ENCODE measurements around the gene PLA2G4B. TPM values are rescaled to one million over a fixed set of nuclear protein-coding genes. Genes with fewer than 3 reads are reported as not detected.

Gene PLA2G4B
- total RNA-seq, 6 experiments from 2014 or later = 0.31 to 7.3 (median 4.7) TPM

DNA sequence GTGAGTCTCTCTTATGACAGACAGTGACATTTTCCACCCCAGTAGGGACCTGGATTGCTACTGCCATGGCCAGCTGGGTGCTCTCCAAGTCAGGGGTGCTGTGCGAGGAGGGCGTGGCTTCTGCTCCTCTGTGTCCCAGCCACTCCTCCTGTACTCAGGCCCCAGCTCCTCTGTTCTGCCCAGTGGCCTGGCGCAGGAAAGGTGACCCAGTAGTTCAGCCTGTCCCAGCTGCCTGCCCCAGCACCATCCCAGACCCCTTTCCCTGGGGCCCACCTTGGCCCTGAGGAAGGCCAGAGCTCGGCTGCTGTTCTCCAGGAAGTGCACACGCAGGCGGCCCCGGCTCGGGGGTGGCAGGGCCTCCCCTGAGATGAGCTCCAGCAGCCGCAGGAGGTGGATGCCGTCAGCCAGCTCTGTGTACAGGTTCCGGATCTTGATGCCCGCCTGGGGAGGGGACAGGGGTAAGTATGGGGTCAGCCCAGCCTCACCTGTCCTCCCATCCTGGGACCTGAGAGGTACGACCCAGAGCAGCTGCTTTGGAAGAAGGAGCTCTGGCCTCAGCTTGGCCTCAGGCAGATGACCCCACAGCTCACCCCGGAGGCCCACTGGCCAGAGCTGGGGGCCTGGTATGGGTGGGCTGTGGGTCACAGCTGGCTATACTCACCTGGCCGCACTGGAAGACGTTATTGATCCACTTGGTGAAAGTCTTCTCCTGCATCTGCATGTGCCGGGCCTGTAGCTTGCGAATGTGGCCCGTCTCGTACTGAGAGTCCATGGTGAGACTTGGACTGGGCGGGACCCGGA is 54.2 kb downstream of the PLA2G4B start:
- Histone ChIP-seq H3K27me3 (no peaks in the 10 kb centered on the region), H3K27ac (peak overlapping the region in 2 of 3 donors; percentile 40), H3K4me1 (peaks cover 0 to 23% (median 2%) of the 10 kb centered on the region in 4 donors), H3K4me3 (no peak overlapping the region), H3K36me3 (no peaks in the 10 kb centered on the region), H3K9me3 (no peaks in the 10 kb centered on the region)
- peak; percentile 88 to 96 (median 95) for DNase-seq
- ATAC-seq = peak; percentile 91 to 96 (median 94)
- intact Hi-C loops (cut with DNase I) = no loop called here
- no CpG with 5 or more reads among the region's 22 CpGs for WGBS (ENCODE audit: insufficient coverage, low coverage, low lambda C conversion rate, missing lambda C conversion rate)
- TF ChIP-seq POLR2A (IDR thresholded peaks at IDR 0.05) = no peak
- TF ChIP-seq, protein P1, sequence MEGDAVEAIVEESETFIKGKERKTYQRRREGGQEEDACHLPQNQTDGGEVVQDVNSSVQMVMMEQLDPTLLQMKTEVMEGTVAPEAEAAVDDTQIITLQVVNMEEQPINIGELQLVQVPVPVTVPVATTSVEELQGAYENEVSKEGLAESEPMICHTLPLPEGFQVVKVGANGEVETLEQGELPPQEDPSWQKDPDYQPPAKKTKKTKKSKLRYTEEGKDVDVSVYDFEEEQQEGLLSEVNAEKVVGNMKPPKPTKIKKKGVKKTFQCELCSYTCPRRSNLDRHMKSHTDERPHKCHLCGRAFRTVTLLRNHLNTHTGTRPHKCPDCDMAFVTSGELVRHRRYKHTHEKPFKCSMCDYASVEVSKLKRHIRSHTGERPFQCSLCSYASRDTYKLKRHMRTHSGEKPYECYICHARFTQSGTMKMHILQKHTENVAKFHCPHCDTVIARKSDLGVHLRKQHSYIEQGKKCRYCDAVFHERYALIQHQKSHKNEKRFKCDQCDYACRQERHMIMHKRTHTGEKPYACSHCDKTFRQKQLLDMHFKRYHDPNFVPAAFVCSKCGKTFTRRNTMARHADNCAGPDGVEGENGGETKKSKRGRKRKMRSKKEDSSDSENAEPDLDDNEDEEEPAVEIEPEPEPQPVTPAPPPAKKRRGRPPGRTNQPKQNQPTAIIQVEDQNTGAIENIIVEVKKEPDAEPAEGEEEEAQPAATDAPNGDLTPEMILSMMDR (IDR thresholded peaks at IDR 0.05) = no peak

DNA sequence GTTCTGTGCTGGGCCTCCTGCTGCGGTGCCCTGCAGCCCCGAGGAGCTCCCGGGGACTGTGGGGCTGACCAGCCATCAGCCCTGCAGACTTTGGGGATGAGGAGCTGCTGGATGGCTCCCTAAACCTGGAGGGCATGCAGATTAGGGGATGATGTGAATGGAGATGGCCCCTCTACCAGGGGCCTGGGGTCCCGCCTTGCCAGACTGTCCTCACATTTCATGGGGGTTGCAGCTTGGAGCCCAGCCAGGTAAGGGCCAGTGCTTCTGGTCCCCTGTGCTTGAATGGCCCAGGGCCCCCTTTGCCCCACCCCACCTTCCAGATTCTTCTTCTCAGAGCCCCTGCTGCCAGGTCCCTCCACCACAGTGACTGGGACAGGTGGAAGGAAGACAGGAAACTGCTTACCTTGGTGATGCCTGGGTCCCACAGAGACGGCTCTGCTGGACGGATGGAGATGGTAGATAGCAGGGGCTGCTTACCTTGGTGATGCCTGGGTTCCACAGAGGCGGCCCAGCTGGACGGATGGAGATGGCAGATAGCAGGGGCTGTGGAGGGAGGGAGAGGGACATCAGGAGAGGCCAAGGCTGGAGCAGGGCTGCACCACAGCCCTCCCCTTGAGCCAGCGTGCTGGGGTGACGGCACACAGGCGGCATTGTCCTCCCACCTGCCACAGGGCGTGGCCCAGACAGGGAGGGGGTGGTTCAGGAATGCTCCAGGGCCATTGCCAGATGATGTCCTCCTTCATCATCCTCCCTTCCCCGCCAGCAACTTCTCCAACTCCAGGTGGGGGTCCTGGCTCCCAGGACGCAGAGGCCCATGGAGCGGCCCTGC is 55.0 kb downstream of the PLA2G4B start, which contains the start of gene SPTBN5:
SPTBN5 (minus strand) TSS at position 632 of the 829 bp plus-strand sequence; CDS start at position 76, 556 bp downstream.
- 70% methylated on average over 2 of the region's 15 CpGs for WGBS (ENCODE audit: insufficient coverage, low coverage, low lambda C conversion rate, missing lambda C conversion rate)
- DNase-seq (peak in 1 of 3 donors; percentile 53), ATAC-seq (no peak)
- TF ChIP-seq, protein P1 (IDR thresholded peaks at IDR 0.05) = no peak
- no peak for TF ChIP-seq POLR2A (IDR thresholded peaks at IDR 0.05)
- intact Hi-C loops (cut with DNase I) = no loop called here
- no peak within 1 kb of the TSS for H3K4me3 ChIP-seq
- H3K27ac ChIP-seq = peak within 1 kb of the TSS in 2 of 3 donors; percentile 40
- peaks cover 0 to 23% (median 2%) of the 10 kb centered on the region in 4 donors for H3K4me1 ChIP-seq
- no peaks in the 10 kb centered on the region for H3K9me3 ChIP-seq
- no peaks in the 10 kb centered on the region for H3K36me3 ChIP-seq
- no peaks in the 10 kb centered on the region for H3K27me3 ChIP-seq

- ATAC-seq = no peak
- intact Hi-C loops (cut with DNase I) = no loop called here
- TF ChIP-seq, protein P1 (IDR thresholded peaks at IDR 0.05) = no peak
- TF ChIP-seq POLR2A (IDR thresholded peaks at IDR 0.05) = no peak
- H3K4me3 ChIP-seq = no peak overlapping the region
- H3K36me3 ChIP-seq = no peaks in the 10 kb centered on the region
- peaks cover 0 to 23% (median 2%) of the 10 kb centered on the region in 4 donors for H3K4me1 ChIP-seq
- H3K9me3 ChIP-seq = no peaks in the 10 kb centered on the region
- H3K27me3 ChIP-seq = no peaks in the 10 kb centered on the region
- no peak overlapping the region for H3K27ac ChIP-seq
- DNase-seq = no peak
- 60% methylated on average over 1 of the region's 17 CpGs for WGBS (ENCODE audit: insufficient coverage, low coverage, low lambda C conversion rate, missing lambda C conversion rate)
These were observed 55.7 kb downstream of the PLA2G4B start for GRCh38 chr15:41894251-41894790.

DNA sequence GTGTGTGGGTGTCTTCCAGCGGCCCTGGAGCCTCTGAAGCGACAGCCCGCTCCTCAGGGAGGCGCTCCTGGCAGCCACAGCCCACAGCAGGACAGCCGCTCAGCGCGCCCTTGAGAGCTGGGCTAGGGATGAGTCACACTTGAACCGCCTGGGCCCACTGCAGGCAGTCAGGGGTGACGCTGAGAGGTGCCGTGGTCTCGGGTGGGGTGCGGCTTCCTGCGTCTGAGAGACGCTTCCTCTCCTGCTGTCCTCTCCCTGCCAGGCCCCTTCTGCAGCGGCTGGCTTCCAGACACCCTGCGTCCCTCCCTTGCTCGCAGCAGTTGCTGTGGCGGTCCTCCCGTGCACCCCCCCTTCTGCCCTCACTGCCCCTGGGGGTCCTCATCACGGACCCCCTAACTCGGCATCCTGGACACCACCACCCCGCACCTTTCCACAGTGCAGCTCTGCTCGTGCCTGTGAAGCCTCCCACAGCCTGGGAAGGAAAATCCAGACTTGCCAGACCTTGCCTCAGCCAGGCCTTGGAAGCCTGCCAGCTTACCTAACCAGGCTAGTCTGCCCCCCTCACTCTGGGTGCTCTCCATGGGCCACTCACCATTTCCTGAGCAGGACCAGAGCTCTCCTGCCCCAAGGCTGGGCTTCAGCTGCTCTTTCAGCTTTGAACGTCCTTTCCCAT is 56.3 kb downstream of the PLA2G4B start:
- WGBS (ENCODE audit: insufficient coverage, low coverage, low lambda C conversion rate, missing lambda C conversion rate) = 31% methylated on average over 9 of the region's 24 CpGs
- Histone ChIP-seq H3K4me1 (peaks cover 0 to 23% (median 2%) of the 10 kb centered on the region in 4 donors), H3K36me3 (no peaks in the 10 kb centered on the region), H3K4me3 (no peak overlapping the region), H3K9me3 (no peaks in the 10 kb centered on the region), H3K27me3 (no peaks in the 10 kb centered on the region), H3K27ac (no peak overlapping the region)
- ATAC-seq (peak; percentile 56 to 69 (median 60)), DNase-seq (peak in 2 of 3 donors; percentile 67 to 72)
- intact Hi-C loops (cut with DNase I) = no loop called here
- TF ChIP-seq, protein P1 (IDR thresholded peaks at IDR 0.05) = no peak
- no peak for TF ChIP-seq POLR2A (IDR thresholded peaks at IDR 0.05)
